Smooth muscle cell (in vitro differentiated cells): ENCODE data around the gene LENG1. TPM values are rescaled to one million over a fixed set of nuclear protein-coding genes. Genes with fewer than 3 reads are reported as not detected.

Experiments used
- DNase-seq: peaks from one replicate; lab custom pipeline; 2025; ENCODE audit not compliant: unreplicated experiment; lab: John Stamatoyannopoulos, UW
- H2AFZ ChIP-seq: fragments of 200-600 bp; sonication (generic); 2 replicates; pipeline ENCODE4 v1.6.0; 2016; ENCODE audit warnings: antibody characterized with exemption, low read depth, mild to moderate bottlenecking
- H3F3A ChIP-seq: fragments of 200-600 bp; sonication (generic); 2 replicates; pipeline ENCODE4 v1.6.0; 2017; ENCODE audit warnings: antibody characterized with exemption, low read depth
- H3K27ac ChIP-seq: fragments of 200-600 bp; sonication (generic); 2 replicates; pipeline ENCODE4 v1.5.1; 2016; ENCODE audit warnings: low read depth, mild to moderate bottlenecking
- H3K27me3 ChIP-seq: fragments of 200-600 bp; sonication (generic); 2 replicates; pipeline ENCODE4 v1.6.1; 2016; ENCODE audit warnings: low read depth, mild to moderate bottlenecking
- H3K36me3 ChIP-seq: fragments of 200-600 bp; sonication (generic); 2 replicates; pipeline ENCODE4 v1.5.1; 2016; ENCODE audit warnings: low read depth
- H3K4me1 ChIP-seq: fragments of 200-600 bp; sonication (generic); 2 replicates; pipeline ENCODE4 v1.5.1; 2016; ENCODE audit warnings: low read depth
- H3K4me2 ChIP-seq: fragments of 200-600 bp; sonication (generic); 2 replicates; pipeline ENCODE4 v1.6.0; 2016; ENCODE audit warnings: mild to moderate bottlenecking
- H3K4me3 ChIP-seq: fragments of 200-600 bp; sonication (generic); 2 replicates; pipeline ENCODE4 v1.5.1; 2016; ENCODE audit warnings: mild to moderate bottlenecking
- H3K79me2 ChIP-seq: fragments of 200-600 bp; sonication (generic); 2 replicates; pipeline ENCODE4 v1.6.0; 2016; ENCODE audit warnings: low read depth, mild to moderate bottlenecking
- H3K9ac ChIP-seq: fragments of 200-600 bp; sonication (generic); 2 replicates; pipeline ENCODE4 v1.6.0; 2016; ENCODE audit warnings: low read depth
- H3K9me3 ChIP-seq: fragments of 200-600 bp; sonication (generic); replicated peaks from 2 replicates; pipeline ENCODE4 v1.5.1; 2016; ENCODE audit warnings: low read depth
- H4K20me1 ChIP-seq: fragments of 200-600 bp; sonication (generic); 2 replicates; pipeline ENCODE4 v1.6.0; 2016; ENCODE audit warnings: low read depth
- CTCF ChIP-seq: fragments of 200-600 bp; sonication (generic); IDR thresholded peaks from 2 replicates; pipeline ENCODE4 v1.5.1; 2017; ENCODE audit warnings: borderline replicate concordance, mild to moderate bottlenecking, antibody characterized with exemption; ENCODE audit not compliant: insufficient read depth, poor library complexity, severe bottlenecking
- WGBS: methylation state at CpG from one replicate; pipeline ENCODE4 v1.1.7; 2016; ENCODE audit warnings: low lambda C conversion rate; 5-methylcytosine and 5-hydroxymethylcytosine counted together
- polyA plus RNA-seq: library from polyadenylated mRNA; unstranded; fragments of >200 nt; fragmentation: Nextera tagmentation; extraction: Ambion mirVana; gene quantifications from 2 replicates; pipeline ENCODE4 v1.2.1, GENCODE V29; 2016
- total RNA-seq: library from RNA; depleted of rRNA; stranded (reverse); fragments of >200 nt; gene quantifications from 2 replicates; pipeline ENCODE4 v1.2.3, GENCODE V29; 2014

The LENG1 gene
- total and polyA plus RNA-seq, 2 experiments from 2014 or later = 10.9 to 14.1 TPM

DNA sequence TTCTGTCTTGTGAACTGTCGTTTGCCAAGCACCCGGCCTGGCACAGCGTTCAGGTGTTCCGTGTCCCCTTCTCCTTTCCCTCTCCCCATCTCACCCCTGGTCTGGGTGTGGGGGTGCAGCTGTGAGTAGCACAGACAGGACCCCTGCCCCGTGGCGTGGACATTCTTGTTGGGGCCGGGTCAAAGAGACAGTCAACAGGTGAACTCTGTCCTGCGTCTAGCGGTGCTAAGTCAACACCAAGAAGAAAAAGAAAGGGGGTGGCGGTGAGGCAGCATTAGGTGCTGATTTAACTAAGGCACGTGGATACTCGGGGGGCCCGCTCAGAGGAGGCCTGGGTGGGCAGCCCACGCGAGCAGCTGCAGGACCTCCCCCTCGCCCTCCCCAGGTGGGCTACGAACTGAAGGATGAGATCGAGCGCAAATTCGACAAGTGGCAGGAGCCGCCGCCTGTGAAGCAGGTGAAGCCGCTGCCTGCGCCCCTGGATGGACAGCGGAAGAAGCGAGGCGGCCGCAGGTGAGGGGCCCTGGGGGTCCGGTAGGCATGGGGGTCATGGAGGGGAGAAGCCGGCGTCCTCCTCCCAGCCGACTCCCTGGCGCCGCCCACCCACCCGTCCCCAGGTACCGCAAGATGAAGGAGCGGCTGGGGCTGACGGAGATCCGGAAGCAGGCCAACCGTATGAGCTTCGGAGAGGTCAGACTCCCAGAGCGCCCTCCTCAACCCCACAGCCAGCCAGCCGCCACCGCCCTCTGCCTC is 31.7 kb downstream of the LENG1 start:
- H3K36me3 ChIP-seq = no peaks in the 10 kb centered on the region
- no peaks in the 10 kb centered on the region for H3F3A ChIP-seq
- H3K9ac ChIP-seq = no peak overlapping the region
- no peaks in the 10 kb centered on the region for H3K9me3 ChIP-seq
- H3K4me3 ChIP-seq = no peak overlapping the region
- no peaks in the 10 kb centered on the region for H3K4me1 ChIP-seq
- WGBS = 92% methylated on average over 26 of the region's 44 CpGs
- TF ChIP-seq CTCF = no peak
- H4K20me1 ChIP-seq = no peaks in the 10 kb centered on the region
- no peak overlapping the region for H3K27ac ChIP-seq
- H2AFZ ChIP-seq = no peak overlapping the region
- H3K27me3 ChIP-seq = no peaks in the 10 kb centered on the region
- no peaks in the 10 kb centered on the region for H3K79me2 ChIP-seq
- H3K4me2 ChIP-seq = no peak overlapping the region
- no peak for DNase-seq

DNA sequence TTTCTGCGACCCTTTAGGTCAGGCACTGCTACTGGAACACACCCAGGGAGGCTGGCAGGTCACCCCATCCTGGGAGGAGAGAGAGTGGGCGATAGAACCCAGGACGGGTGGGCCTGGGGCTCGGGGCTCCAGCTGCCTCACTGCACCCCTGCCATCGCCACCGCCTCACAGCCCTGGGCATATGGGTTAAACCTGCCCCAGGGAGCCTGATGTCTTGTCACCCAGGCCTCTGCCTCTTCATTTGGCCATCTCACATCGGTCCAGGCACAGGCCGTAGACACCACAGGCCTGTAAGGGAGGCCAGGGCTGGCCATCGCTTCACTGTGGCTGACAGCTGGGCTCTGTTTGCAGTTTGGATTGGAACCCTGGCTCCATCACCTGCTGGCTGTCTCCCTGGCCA is 33.8 kb downstream of the LENG1 start:
- Histone ChIP-seq H3K36me3 (no peaks in the 10 kb centered on the region), H3K27me3 (no peaks in the 10 kb centered on the region), H3K27ac (no peak overlapping the region), H3K79me2 (no peaks in the 10 kb centered on the region), H3K9me3 (no peaks in the 10 kb centered on the region), H3K4me1 (no peaks in the 10 kb centered on the region), H4K20me1 (no peaks in the 10 kb centered on the region), H3K4me3 (no peak overlapping the region), H3K4me2 (no peak overlapping the region), H3F3A (no peaks in the 10 kb centered on the region), H3K9ac (no peak overlapping the region), H2AFZ (no peak overlapping the region)
- 98% methylated on average over 9 of the region's 9 CpGs for WGBS
- no peak for TF ChIP-seq CTCF
- no peak for DNase-seq

GRCh38 chr19:54124393-54124792 is 35.1 kb downstream of the LENG1 start:
- Histone ChIP-seq H3K27ac (no peak overlapping the region), H3K4me3 (no peak overlapping the region), H3K36me3 (no peaks in the 10 kb centered on the region), H3K27me3 (no peaks in the 10 kb centered on the region), H3K4me1 (no peaks in the 10 kb centered on the region), H3K9me3 (no peaks in the 10 kb centered on the region), H4K20me1 (no peaks in the 10 kb centered on the region), H3K9ac (no peak overlapping the region), H3K4me2 (no peak overlapping the region), H3F3A (no peaks in the 10 kb centered on the region), H3K79me2 (no peaks in the 10 kb centered on the region), H2AFZ (no peak overlapping the region)
- DNase-seq = no peak
- TF ChIP-seq CTCF = no peak
- 94% methylated on average over 18 of the region's 19 CpGs for WGBS

- H3K79me2 ChIP-seq = no peaks in the 10 kb centered on the region
- no peak overlapping the region for H3K4me2 ChIP-seq
- no peaks in the 10 kb centered on the region for H3K36me3 ChIP-seq
- H3K27me3 ChIP-seq = no peaks in the 10 kb centered on the region
- no peak overlapping the region for H2AFZ ChIP-seq
- no peaks in the 10 kb centered on the region for H3K9me3 ChIP-seq
- no peak overlapping the region for H3K27ac ChIP-seq
- WGBS = 96% methylated on average over 17 of the region's 17 CpGs
- no peaks in the 10 kb centered on the region for H4K20me1 ChIP-seq
- no peak for DNase-seq
- no peaks in the 10 kb centered on the region for H3F3A ChIP-seq
- H3K4me1 ChIP-seq = no peaks in the 10 kb centered on the region
- no peak for TF ChIP-seq CTCF
- H3K9ac ChIP-seq = no peak overlapping the region
- H3K4me3 ChIP-seq = no peak overlapping the region
Measured at GRCh38 chr19:54123682-54124081, 35.8 kb downstream of the LENG1 start.
